ENCODE data around the gene CASTOR1. TPM values are rescaled to one million over a fixed set of nuclear protein-coding genes. Genes with fewer than 3 reads are reported as not detected.

CASTOR1 gene
- total RNA-seq, 2 experiments from 2014 or later: 4.5 to 9.1 TPM

DNA sequence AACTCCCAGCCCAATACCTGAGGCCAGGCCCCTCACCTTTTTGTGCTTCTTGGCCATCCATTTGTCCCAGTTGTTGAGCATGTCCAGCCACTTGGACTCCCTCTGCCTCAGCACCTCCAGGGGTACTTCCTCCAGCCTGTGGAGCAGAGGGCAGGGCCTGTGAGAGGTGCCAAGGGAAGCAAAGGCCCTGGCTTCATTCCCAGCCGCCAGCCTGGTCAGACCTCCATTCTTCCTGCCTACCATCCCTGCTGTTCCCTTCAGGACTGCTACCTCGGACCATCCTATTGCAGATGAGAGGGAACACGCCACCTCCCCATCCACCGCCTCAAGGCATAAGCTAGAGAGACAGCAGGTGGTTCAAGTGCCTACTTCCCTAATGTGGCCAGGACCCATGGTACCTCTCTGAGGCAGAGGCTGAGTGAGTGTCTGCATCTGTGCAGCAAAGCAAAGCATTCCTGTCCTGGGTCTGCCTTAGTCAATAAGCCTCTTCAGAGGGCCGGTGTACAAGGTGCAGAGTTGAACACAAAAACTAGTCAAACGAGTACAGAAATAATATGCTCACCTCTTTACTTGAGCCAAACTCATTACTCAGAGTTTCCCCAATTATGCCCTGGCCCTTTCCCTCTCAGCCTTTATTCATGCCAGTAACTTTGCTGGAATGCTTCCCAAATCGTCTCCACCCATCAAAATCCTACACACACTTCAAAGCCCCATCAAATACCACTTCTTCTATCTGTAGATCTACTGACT is 15.4 kb upstream of the CASTOR1 start:
- POLR2A ChIA-PET: interaction anchor here (0.7 to 4.1 kb wide), 4 partner anchors 14 to 120 kb away, joined by 3 to 22 read pairs (median 6); partner anchors contain the start of genes CCDC157, MTFP1, SF3A1 and TBC1D10A
- intact Hi-C loops (cut with micrococcal nuclease; ENCODE audit: unreplicated experiment): loop anchor here (1.0 to 5.0 kb wide), 4 partner anchors 16 to 932 kb away; no protein-coding TSS in a partner anchor
- Histone ChIP-seq H3K79me2 (ENCODE audit: insufficient read depth, low read depth, low read length) (peaks cover 5% of the 10 kb centered on the region; the same call in 1 of the 2 replicates), H3K4me3 (ENCODE audit: low read depth, low read length, poor library complexity, severe bottlenecking) (peak overlapping the region; percentile 61), H3K9me3 (ENCODE audit: low read length) (no peaks in the 10 kb centered on the region), H3K36me3 (ENCODE audit: insufficient read depth, low read length) (peaks cover 16% of the 10 kb centered on the region), H3K27ac (ENCODE audit: low read depth, low read length, poor library complexity, severe bottlenecking) (peak overlapping the region; percentile 94), H4K20me1 (ENCODE audit: insufficient read depth, low read length) (no peaks in the 10 kb centered on the region), H3K9me2 (ENCODE audit: insufficient read depth, low read length) (no peaks in the 10 kb centered on the region), H3K4me2 (ENCODE audit: low read length) (peak overlapping the region; percentile 81), H3K4me1 (ENCODE audit: insufficient read depth, low read length, poor library complexity, severe bottlenecking) (peaks cover 87% of the 10 kb centered on the region), H2AFZ (ENCODE audit: low read length) (no peak overlapping the region)
- BruUV-seq (replicated peaks): no TSS peak
- DNase-seq (ENCODE audit: low spot score): peak; percentile 88
- TF ChIP-seq EZH2phosphoT487 (IDR thresholded peaks at IDR 0.05; ENCODE audit: borderline replicate concordance, low read depth, low read length): no peak
- no peak for TF ChIP-seq CTCF (conservative IDR thresholded peaks at IDR 0.05; ENCODE audit: low read length)
- CTCF ChIA-PET (ENCODE audit: unreplicated experiment): interaction anchor here (2.3 kb wide), 1 partner anchor 16 kb away, joined by 9 read pairs; the partner anchor contains the start of gene CASTOR1

DNA sequence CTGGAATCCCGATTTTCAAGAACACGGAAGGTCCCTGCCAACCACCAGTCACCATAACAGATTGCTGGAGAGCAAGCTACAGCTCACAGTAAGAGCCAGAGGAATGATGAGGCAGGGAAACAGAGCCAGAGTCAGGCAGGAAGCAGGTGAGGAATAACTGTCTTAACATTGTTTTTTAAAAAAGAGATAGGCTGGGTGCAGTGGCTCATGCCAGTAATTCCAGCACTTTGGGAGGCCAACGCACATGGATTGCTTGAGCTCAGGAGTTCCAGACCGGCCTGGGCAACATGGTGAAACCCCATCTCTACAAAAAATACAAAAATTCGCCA is 13.5 kb upstream of the CASTOR1 start:
- ChIA-PET CTCF (ENCODE audit: unreplicated experiment) (interaction anchor here (0.5 to 1.5 kb wide), 2 partner anchors 15 to 129 kb away, joined by 3 read pairs; no protein-coding TSS in a partner anchor), POLR2A (interaction anchor here (0.6 to 4.1 kb wide), 4 partner anchors 10 to 806 kb away, joined by 3 to 22 read pairs (median 9); partner anchors contain the start of genes CASTOR1 and TBC1D10A)
- BruUV-seq (replicated peaks): no TSS peak
- Histone ChIP-seq H4K20me1 (ENCODE audit: insufficient read depth, low read length) (no peaks in the 10 kb centered on the region), H2AFZ (ENCODE audit: low read length) (peak overlapping the region; percentile 9; the same call in 1 of the 2 replicates), H3K9me2 (ENCODE audit: insufficient read depth, low read length) (no peaks in the 10 kb centered on the region), H3K4me1 (ENCODE audit: insufficient read depth, low read length, poor library complexity, severe bottlenecking) (peaks cover 71% of the 10 kb centered on the region), H3K4me3 (ENCODE audit: low read depth, low read length, poor library complexity, severe bottlenecking) (peak overlapping the region; percentile 11), H3K9me3 (ENCODE audit: low read length) (no peaks in the 10 kb centered on the region), H3K36me3 (ENCODE audit: insufficient read depth, low read length) (peaks cover 16% of the 10 kb centered on the region), H3K27ac (ENCODE audit: low read depth, low read length, poor library complexity, severe bottlenecking) (peak overlapping the region; percentile 94), H3K79me2 (ENCODE audit: insufficient read depth, low read depth, low read length) (peaks cover 5% of the 10 kb centered on the region; the same call in 1 of the 2 replicates), H3K4me2 (ENCODE audit: low read length) (peak overlapping the region; percentile 57)
- intact Hi-C loops (cut with micrococcal nuclease; ENCODE audit: unreplicated experiment): no loop called here
- no peak for TF ChIP-seq EZH2phosphoT487 (IDR thresholded peaks at IDR 0.05; ENCODE audit: borderline replicate concordance, low read depth, low read length)
- TF ChIP-seq CTCF (conservative IDR thresholded peaks at IDR 0.05; ENCODE audit: low read length): no peak
- DNase-seq (ENCODE audit: low spot score): no peak

All from OCI-LY7 (cell line).